GM12875 (cell line): ENCODE data around the gene KRTAP27-1.

Experiments
- H3K4me3 ChIP-seq: one replicate; pipeline ENCODE4 v1.5.1; 2011; ENCODE audit warnings: low read depth, low read length, control low read depth
- TF ChIP-seq, protein P1 (sequence below): IDR thresholded peaks from 2 replicates; pipeline ENCODE4 v1.5.1; 2011; ENCODE audit warnings: low read depth, mild to moderate bottlenecking, control low read depth, inconsistent platforms, low read length, moderate library complexity, borderline replicate concordance; ENCODE audit not compliant: insufficient read depth

Gene KRTAP27-1

DNA sequence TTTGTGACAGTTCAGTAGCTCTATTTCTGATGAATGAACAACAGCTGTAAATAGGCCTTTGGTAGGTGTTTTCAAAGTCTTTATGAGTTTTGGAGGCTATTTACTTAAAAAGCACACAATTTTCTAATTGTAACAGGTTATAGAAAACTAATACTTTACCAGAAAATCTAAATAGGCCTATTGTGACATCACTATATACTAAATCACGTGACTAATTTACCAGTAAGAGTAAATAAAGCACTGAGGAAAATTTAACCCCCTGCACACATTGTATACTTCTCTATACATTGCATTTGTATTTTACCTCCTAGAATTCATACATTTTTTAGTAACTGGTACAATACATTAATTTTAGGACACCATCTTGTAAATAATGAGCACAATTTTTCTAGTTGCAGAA, 32.4 kb downstream of the KRTAP27-1 start:
- TF ChIP-seq, protein P1, sequence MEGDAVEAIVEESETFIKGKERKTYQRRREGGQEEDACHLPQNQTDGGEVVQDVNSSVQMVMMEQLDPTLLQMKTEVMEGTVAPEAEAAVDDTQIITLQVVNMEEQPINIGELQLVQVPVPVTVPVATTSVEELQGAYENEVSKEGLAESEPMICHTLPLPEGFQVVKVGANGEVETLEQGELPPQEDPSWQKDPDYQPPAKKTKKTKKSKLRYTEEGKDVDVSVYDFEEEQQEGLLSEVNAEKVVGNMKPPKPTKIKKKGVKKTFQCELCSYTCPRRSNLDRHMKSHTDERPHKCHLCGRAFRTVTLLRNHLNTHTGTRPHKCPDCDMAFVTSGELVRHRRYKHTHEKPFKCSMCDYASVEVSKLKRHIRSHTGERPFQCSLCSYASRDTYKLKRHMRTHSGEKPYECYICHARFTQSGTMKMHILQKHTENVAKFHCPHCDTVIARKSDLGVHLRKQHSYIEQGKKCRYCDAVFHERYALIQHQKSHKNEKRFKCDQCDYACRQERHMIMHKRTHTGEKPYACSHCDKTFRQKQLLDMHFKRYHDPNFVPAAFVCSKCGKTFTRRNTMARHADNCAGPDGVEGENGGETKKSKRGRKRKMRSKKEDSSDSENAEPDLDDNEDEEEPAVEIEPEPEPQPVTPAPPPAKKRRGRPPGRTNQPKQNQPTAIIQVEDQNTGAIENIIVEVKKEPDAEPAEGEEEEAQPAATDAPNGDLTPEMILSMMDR, result no peak
- H3K4me3 ChIP-seq, result no peak overlapping the region

DNA sequence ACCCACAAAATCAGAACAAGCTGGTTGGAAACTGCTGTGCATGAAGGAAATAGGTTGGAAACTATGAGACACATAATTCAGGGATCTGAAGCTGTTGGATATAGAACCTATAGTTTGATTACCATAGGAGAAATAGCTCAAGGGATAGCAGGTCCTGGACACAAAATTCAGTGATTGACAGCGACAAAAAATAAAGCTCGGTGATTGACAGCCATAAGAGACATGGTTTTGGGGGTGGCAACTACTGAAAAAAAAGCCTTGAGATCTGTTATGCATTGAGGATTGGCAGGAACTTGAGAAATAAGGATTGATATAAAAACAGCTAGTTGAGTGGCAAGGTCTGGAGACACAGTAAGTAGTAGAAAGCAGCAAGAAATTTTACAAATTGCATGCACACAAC, 48.3 kb downstream of the KRTAP27-1 start, which contains the start of gene KRTAP25-1:
Gene KRTAP25-1 (minus strand): TSS at position 300 of the 400 bp plus-strand sequence. CDS start 24 bp downstream, at position 276.
- TF ChIP-seq, protein P1, result no peak
- H3K4me3 ChIP-seq, result no peak within 1 kb of the TSS
